M059J (cell line): Measurements from ENCODE around the gene EGFR. TPM values are rescaled to one million over a fixed set of nuclear protein-coding genes. Genes with fewer than 3 reads are reported as not detected.

ENCODE experiments used
- DNase-seq: peaks from one replicate; pipeline ENCODE4 v3.0.0-alpha.2; 2012; ENCODE audit warnings: low read depth
- total RNA-seq: library from RNA; depleted of rRNA; stranded (reverse); fragments of >200 nt; shearing (Covaris generic); gene quantifications from 2 replicates; pipeline ENCODE4 v1.2.3, GENCODE V29; 2014

The EGFR gene
- total RNA-seq, 1 experiment from 2014 or later = 51.4 TPM

DNA sequence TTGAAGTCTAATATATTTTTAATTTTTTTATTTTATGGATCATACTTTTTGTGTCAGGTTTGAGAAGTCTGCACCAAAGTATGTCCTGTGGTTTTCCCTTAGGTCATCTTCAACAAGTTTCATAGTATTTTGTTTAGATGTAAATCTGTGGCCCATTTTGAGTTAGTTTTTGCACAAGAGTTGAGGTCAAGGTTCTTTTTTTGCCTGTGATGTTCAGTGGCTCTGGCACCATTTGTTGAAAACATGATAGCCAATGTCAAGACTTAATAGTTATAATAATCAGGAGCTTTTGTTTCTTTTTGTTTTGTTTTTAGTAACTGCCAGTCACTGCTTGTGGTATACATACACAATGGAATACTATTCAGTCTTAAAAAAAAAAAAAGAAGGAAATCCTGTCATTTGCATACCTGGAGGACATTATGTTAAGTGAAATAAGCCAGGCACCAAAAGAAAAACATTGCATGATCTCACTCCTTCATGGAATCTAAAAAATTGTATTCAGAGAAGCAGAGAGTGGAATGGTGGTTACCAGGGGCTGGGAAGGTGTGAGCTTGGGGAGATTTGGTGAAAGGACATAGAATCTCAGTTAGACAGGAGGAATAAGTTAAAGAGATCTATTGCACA is 61.3 kb downstream of the EGFR start:
- no peak for DNase-seq

DNA sequence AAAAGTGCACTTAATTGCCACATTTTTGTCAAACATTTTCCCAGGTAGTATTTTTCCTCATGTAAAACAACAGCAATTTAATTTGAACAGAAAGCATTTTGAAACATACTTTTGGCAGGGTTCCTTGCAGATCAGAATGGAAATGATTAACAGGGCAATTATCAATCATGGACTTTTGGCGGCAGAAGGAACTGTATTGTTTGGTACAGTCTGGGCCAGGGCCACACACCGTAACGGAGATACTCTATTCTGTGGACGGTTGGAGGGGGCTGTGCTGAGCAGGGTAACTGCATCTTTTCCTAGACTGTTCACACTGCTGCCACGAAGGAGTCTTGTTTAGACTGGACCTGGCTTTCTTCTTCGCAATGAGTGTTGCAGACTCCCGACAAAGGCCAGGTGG is 62.3 kb downstream of the EGFR start:
- no peak for DNase-seq

GRCh38 chr7:55081472-55082227 is 62.8 kb downstream of the EGFR start:
- DNase-seq = peak; percentile 29

GRCh38 chr7:55082228-55082603 is 63.4 kb downstream of the EGFR start:
- no peak for DNase-seq

DNA sequence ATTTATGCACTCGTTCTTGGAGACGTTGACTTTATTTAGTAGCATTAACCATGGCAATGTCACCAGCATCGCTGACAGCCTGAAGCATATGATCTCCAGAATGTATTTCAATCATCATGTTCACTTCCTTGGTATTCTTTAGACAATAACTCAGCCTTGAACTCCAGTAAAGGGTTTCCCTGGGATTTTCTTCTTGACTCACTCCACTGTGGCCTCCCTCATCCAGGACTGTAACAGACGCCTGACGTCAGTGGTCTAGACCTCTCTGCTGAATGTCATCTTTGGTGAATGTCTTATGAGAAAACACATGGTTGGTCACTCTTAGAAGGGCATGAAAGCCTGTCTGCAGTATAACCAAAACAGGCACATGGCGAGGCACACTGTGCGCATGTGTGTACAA is 64.4 kb downstream of the EGFR start:
- no peak for DNase-seq

DNA sequence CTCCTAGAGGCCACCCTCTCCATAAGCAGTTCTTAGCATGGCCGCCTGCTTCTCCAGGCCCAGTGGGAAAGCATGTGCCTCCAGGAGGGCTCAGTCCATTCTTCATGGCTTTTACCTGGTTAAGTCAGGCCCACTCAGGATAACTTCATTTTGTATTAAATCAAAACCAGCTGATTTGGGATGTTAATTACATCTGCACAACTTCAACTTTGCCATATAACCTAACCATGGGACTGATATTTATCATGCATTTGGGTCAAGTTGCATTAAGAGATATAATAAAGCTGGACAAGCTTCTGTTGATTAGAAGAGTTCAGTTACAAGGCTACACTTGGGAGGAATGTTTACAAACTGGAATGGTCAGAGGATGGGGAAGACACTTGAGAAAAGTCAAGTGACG is 65.5 kb downstream of the EGFR start:
- no peak for DNase-seq

- no peak for DNase-seq
Measured at GRCh38 chr7:55085511-55086412, 66.9 kb downstream of the EGFR start.

DNA sequence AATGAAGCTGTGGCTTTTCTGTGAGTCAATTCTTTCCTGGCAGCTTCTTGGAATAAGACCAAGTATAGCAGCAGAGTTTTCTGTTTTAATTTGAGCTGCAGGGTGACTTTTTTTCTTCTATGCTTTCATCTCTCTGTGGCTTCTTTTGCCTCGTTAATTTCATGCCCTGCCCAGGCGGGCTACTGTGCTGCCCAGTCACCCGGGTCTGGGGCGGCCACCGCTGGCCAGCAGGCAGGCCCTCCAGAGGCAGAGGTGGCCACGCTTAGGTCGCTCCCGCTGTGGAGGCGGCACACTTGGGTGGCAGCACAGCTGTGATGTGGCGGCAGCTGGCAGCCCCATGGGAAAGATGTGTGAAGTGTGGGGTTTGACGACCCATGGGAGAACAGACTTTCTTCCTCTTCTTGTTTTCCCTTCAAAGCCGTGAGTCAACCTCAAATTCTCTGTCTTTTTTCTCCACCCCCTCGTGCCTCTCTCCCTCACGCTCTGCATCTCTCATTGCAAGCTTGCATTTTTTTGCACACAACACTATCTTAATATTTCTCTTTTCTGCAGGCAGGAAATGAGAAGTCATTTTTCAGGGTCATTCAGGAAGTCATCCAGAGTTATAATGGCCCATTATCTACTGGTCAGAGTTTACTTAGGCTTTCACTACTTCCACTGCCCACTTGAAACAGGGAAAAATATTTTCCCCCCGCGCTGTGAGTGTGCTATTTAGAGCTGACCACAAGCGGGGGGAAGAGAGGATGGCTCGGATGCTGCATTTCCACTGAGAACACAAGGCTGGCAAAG is 67.8 kb downstream of the EGFR start:
- DNase-seq = peak; percentile 97

- DNase-seq = peak; percentile 32
Measured at GRCh38 chr7:55087521-55087961, 68.7 kb downstream of the EGFR start.

DNA sequence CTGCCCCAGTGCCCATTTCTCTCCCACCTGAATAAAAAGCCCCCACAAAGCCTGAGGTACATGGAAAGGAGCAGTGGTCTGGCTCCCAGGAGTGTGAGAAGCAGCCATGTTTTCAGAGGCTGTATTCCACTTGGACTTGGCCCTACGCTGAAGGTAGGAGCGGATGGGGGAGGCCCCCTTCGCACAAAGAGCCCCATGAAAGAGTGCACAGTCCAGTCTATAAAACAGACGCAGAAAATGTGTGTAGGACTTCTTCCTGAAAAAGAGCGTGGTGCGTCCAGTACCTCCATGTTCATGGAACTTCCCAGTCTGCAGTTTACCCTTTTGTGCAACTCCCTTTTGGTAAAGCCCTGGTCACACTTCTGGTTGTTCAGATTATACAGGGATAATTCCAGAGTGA is 69.3 kb downstream of the EGFR start:
- DNase-seq = no peak

- DNase-seq = no peak
Measured at GRCh38 chr7:55088620-55089019, 69.8 kb downstream of the EGFR start.

DNA sequence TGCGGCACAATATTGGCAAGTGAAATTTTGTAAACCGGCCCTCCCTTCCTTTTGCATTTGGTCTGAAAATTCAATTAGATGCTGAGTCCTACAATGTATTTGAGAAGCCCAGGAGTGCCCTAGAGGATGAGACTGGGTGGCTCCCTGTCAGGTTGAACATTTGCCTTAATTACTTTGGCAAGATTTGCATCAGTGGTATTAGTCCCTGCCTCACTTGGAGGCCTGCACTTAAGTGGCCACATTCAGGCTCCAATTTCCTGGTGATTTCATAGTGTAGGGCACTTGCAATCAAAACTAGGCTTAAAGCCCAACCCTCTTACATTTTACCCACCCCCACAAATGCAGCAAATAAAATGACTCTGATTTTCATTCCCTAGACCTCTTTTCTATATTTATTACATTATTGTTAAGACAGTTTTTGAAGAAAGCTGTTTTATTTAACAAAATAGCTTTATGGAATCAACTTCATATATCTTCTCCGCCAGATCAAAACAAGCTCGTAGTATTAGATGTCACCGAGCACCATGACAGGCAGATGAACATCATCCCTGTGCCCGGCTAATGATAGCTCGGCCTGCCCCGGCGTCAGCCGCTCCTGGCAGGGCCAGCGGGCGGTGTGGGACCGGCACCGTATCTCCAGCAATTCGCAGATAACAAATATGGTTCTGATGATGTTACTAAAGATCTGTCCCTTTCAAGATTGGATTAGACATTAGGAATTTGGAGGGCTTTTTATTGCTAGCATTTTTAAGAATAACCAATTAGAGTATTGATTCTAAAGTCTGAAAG is 73.6 kb downstream of the EGFR start:
- DNase-seq = no peak

DNA sequence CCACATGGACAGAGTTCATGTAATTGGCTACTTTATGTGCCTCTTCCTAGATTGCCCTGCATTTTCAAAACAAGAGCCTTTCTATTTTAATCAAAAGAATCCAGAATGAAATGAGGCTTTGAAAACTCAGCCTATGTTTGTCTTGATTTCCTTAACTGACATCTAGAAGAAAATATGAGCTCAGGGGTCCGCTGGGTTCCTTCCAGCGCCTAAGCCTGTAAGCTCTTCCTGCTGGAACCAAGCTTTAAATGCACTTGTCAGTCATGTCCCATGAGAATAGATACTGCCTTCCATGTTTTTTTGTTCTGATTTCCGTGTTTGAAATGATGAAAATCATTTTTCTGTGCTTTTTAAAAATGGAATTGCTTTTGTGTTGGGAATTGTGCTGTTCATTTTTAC is 74.2 kb downstream of the EGFR start:
- no peak for DNase-seq

- no peak for DNase-seq
Measured at GRCh38 chr7:55093674-55094073, 74.9 kb downstream of the EGFR start.

- no peak for DNase-seq
Measured at GRCh38 chr7:55094092-55094690, 75.4 kb downstream of the EGFR start.

- DNase-seq = no peak
Measured at GRCh38 chr7:55095672-55096071, 76.9 kb downstream of the EGFR start.

- DNase-seq = no peak
Measured at GRCh38 chr7:55096323-55096722, 77.5 kb downstream of the EGFR start.

DNA sequence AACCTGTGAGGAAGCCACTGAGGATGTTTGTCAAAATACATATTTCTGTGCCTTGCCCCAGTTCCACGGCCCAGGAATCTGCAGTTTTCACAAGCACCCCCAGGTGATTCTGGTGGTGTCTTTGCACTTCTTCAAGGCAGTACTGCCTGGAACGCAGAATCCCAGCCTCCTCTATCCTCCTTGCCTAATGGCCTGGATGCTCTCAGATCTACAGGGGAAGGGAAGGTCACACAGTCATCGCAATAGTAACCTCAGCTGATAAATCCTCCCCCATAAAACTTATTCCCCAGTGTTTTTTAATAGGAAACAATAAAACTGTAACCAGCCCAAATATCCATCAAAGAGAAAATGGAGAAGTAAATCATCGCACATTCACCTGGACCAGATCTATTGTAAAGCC is 78.3 kb downstream of the EGFR start:
- no peak for DNase-seq

- DNase-seq = no peak
Measured at GRCh38 chr7:55099066-55099820, 80.4 kb downstream of the EGFR start.
